Measurements from ENCODE around the gene ZBTB18.

GRCh38 chr1:244082969-244083368 is 31.9 kb downstream of the ZBTB18 start:
- TF ChIP-seq CTCF (IDR thresholded peaks at IDR 0.05), result no peak
- no peak for TF ChIP-seq HMGXB4 (CRISPR knock-in tag; IDR thresholded peaks at IDR 0.05; ENCODE audit: borderline replicate concordance)
- TF ChIP-seq POLR2A (IDR thresholded peaks at IDR 0.05; ENCODE audit: low read length), result no peak
- no peak for TF ChIP-seq CHD4 (IDR thresholded peaks at IDR 0.05; ENCODE audit: borderline replicate concordance)
- TF ChIP-seq RAD21 (conservative IDR thresholded peaks at IDR 0.05 in 1 of 2, IDR thresholded peaks at IDR 0.05 in 1 of 2), result no peak
- no peak for TF ChIP-seq USF2 (IDR thresholded peaks at IDR 0.05)
- TF ChIP-seq RNF2 (IDR thresholded peaks at IDR 0.05; ENCODE audit: borderline replicate concordance, low read depth), result no peak
- TF ChIP-seq HOXA7 (CRISPR knock-in tag; IDR thresholded peaks at IDR 0.05), result no peak
- no peak for TF ChIP-seq MAFK (IDR thresholded peaks at IDR 0.05; ENCODE audit: partially characterized antibody)
- no peak for TF ChIP-seq PBX3 (IDR thresholded peaks at IDR 0.05)
